DND-41 (cell line): ENCODE data around the gene MAN1B1.

ENCODE experiments used
- ATAC-seq: fragments of 200-7000 bp; cut with Tn5 transposase; 3 replicates; pipeline ENCODE4 v1.9.1; 2021; ENCODE audit warnings: low read depth; ENCODE audit not compliant: insufficient read depth
- DNase-seq: peaks from one replicate; pipeline ENCODE4 v3.0.0-alpha.2; 2020
- H2AFZ ChIP-seq: 2 replicates; pipeline ENCODE4 v1.6.0; 2012; ENCODE audit warnings: low read depth, low read length
- H3K27ac ChIP-seq: 2 replicates; pipeline ENCODE4 v1.5.1; 2012; ENCODE audit warnings: low read length, inconsistent platforms
- H3K27me3 ChIP-seq: fragments of 200-600 bp; sonication (generic); 2 replicates; pipeline ENCODE4 v1.6.0; 2012; ENCODE audit warnings: low read length, mild to moderate bottlenecking, inconsistent platforms; ENCODE audit not compliant: insufficient read depth, poor library complexity
- H3K36me3 ChIP-seq: 2 replicates; pipeline ENCODE4 v1.5.1; 2012; ENCODE audit warnings: low read length, inconsistent platforms; ENCODE audit not compliant: insufficient read depth
- H3K4me1 ChIP-seq: 2 replicates; pipeline ENCODE4 v1.5.1; 2012; ENCODE audit warnings: mild to moderate bottlenecking, low read length; ENCODE audit not compliant: insufficient read depth
- H3K4me2 ChIP-seq: 2 replicates; pipeline ENCODE4 v1.6.0; 2012; ENCODE audit warnings: mild to moderate bottlenecking, moderate library complexity, low read length, inconsistent platforms; ENCODE audit not compliant: insufficient read depth
- H3K4me3 ChIP-seq, 2 experiments: fragments of 200-600 bp in 1 of 2; shearing (Covaris generic) in 1 of 2; 2 replicates each; pipeline ENCODE4 v1.5.1; 2012 to 2016; ENCODE audit warnings: inconsistent platforms in 2 of 2, low read length in 2 of 2, mild to moderate bottlenecking in 2 of 2, low read depth in 1 of 2, moderate library complexity in 1 of 2
- H3K79me2 ChIP-seq: 2 replicates; pipeline ENCODE4 v1.6.0; 2012; ENCODE audit warnings: low read length, inconsistent platforms; ENCODE audit not compliant: insufficient read depth
- H3K9ac ChIP-seq: 2 replicates; pipeline ENCODE4 v1.6.0; 2012; ENCODE audit warnings: low read depth, mild to moderate bottlenecking, inconsistent platforms, low read length, moderate library complexity
- H3K9me3 ChIP-seq: 2 replicates; pipeline ENCODE4 v1.5.1; 2012; ENCODE audit warnings: low read length, moderate library complexity, mild to moderate bottlenecking, inconsistent platforms; ENCODE audit not compliant: insufficient read depth, severe bottlenecking
- H4K20me1 ChIP-seq: 2 replicates; pipeline ENCODE4 v1.6.0; 2012; ENCODE audit warnings: low read length; ENCODE audit not compliant: insufficient read depth
- CTCF ChIP-seq: IDR thresholded peaks from 2 replicates; pipeline ENCODE4 v1.5.1; 2012; ENCODE audit warnings: borderline replicate concordance, low read length, moderate library complexity, mild to moderate bottlenecking; ENCODE audit not compliant: poor library complexity, severe bottlenecking; ENCODE audit errors: extremely low read depth
- EZH2 ChIP-seq: IDR thresholded peaks from 3 replicates; pipeline ENCODE4 v1.6.1; 2012; ENCODE audit warnings: borderline replicate concordance, low read depth, mild to moderate bottlenecking, moderate library complexity, low read length, inconsistent platforms; ENCODE audit not compliant: severe bottlenecking

The MAN1B1 gene

GRCh38 chr9:137103206-137103999 lies 16.6 kb downstream of the MAN1B1 start:
- no peak for TF ChIP-seq EZH2
- TF ChIP-seq CTCF: no peak
- Histone ChIP-seq H3K4me3 (no peak overlapping the region), H3K4me1 (no peaks in the 10 kb centered on the region), H4K20me1 (peaks cover 9% of the 10 kb centered on the region; the same call in 1 of the 2 replicates), H3K79me2 (no peaks in the 10 kb centered on the region), H3K27ac (no peak overlapping the region), H2AFZ (no peak overlapping the region), H3K27me3 (no peaks in the 10 kb centered on the region), H3K4me2 (no peak overlapping the region), H3K9me3 (peaks cover 9% of the 10 kb centered on the region), H3K9ac (no peak overlapping the region), H3K36me3 (peaks cover 94% of the 10 kb centered on the region)
- DNase-seq (no peak), ATAC-seq (no peak)

DNA sequence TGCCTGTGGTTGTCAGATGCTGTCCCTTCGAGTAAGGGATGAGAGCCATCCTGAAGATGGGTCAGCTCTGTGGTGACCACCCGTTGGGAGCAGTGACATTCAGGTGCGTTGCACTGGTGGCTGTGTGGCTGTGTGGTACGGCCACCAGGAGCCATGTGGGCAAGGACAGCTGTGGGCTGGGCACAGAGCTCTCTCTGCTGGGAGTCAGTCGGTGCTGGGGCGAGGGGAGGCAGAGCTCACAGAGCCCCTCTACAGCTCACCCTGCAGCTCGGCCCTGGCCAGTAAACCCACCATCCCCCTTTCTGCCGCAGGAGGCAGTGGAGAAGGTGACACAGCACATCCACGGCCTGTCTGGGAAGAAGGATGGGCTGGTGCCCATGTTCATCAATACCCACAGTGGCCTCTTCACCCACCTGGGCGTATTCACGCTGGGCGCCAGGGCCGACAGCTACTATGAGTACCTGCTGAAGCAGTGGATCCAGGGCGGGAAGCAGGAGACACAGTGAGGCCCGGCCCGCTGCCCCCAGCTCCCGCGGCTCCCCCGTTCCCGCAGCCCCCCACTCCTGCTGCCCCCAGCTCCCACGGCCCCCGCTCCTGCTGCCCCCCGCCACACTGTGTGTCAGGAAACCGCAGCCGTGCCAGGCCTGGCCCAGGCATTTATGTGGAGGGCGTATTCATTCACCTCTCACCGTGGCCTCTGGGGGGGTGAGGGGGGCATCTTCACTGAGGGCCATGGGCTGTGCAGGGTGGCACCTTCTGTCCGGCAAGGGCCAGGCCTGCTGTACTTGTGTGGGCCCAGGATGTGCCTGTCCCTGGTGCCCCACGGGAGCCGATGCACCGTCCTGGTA lies 19.3 kb downstream of the MAN1B1 start:
- TF ChIP-seq EZH2: no peak
- no peak for TF ChIP-seq CTCF
- H3K4me3 ChIP-seq: no peak overlapping the region
- no peak overlapping the region for H3K4me2 ChIP-seq
- ATAC-seq (no peak), DNase-seq (no peak)
- H4K20me1 ChIP-seq: peaks cover 15% of the 10 kb centered on the region; the same call in 1 of the 2 replicates
- peaks cover 9% of the 10 kb centered on the region for H3K9me3 ChIP-seq
- no peaks in the 10 kb centered on the region for H3K4me1 ChIP-seq
- no peaks in the 10 kb centered on the region for H3K27me3 ChIP-seq
- H3K79me2 ChIP-seq: no peaks in the 10 kb centered on the region
- no peak overlapping the region for H2AFZ ChIP-seq
- H3K9ac ChIP-seq: no peak overlapping the region
- H3K27ac ChIP-seq: no peak overlapping the region
- peaks cover 96% of the 10 kb centered on the region for H3K36me3 ChIP-seq

- TF ChIP-seq EZH2: no peak
- TF ChIP-seq CTCF: no peak
- ATAC-seq: no peak
- no peak overlapping the region for H3K4me3 ChIP-seq
- H3K27me3 ChIP-seq: no peaks in the 10 kb centered on the region
- no peak overlapping the region for H3K27ac ChIP-seq
- peaks cover 94% of the 10 kb centered on the region for H3K36me3 ChIP-seq
- no peaks in the 10 kb centered on the region for H3K79me2 ChIP-seq
- H3K4me1 ChIP-seq: no peaks in the 10 kb centered on the region
- no peak overlapping the region for H2AFZ ChIP-seq
- no peak for DNase-seq
- no peak overlapping the region for H3K4me2 ChIP-seq
- peaks cover 15% of the 10 kb centered on the region; the same call in 1 of the 2 replicates for H4K20me1 ChIP-seq
- peaks cover 9% of the 10 kb centered on the region for H3K9me3 ChIP-seq
- H3K9ac ChIP-seq: no peak overlapping the region
These were observed 20.0 kb downstream of the MAN1B1 start for GRCh38 chr9:137106662-137107250.
